Breast epithelium (tissue), 4 donors: ENCODE measurements around the gene CADM2. TPM values are rescaled to one million over a fixed set of nuclear protein-coding genes. Genes with fewer than 3 reads are reported as not detected.
"Not testable (repeated sequence)": the region's sequence is repeated elsewhere in the genome, so short reads cannot be mapped to it uniquely, and the experiment has no call there.

Experiments used
- DNase-seq, 2 donors: peaks; one replicate each; pipeline ENCODE4 v3.0.0-alpha.2; 2019; ENCODE audit warnings: low spot score in 2 of 2
- H3K27ac ChIP-seq, 2 donors: fragments of 200-600 bp; sonication (generic) in 1 of 2; one replicate each; pipeline ENCODE4 v1.5.1; 2016 to 2019; ENCODE audit warnings: mild to moderate bottlenecking in 1 of 2
- H3K27me3 ChIP-seq, 2 donors: fragments of 200-600 bp; sonication (generic) in 1 of 2; one replicate each; pipeline versions ENCODE4 v1.5.1 to v1.6.0; 2017 to 2019; ENCODE audit warnings: control low read depth in 1 of 2, mild to moderate bottlenecking in 1 of 2
- H3K36me3 ChIP-seq: fragments of 200-600 bp; one replicate; pipeline ENCODE4 v1.5.1; 2019
- H3K4me1 ChIP-seq, 2 donors: fragments of 200-600 bp; sonication (generic); one replicate each; pipeline ENCODE4 v1.5.1; 2016 to 2019; ENCODE audit warnings: control low read depth in 1 of 2
- H3K4me3 ChIP-seq, 3 donors: fragments of 200-600 bp; sonication (generic); 1 replicate in 2 of 3; 2 replicates in 1 of 3; pipeline ENCODE4 v1.5.1; 2016 to 2019; ENCODE audit warnings: mild to moderate bottlenecking in 3 of 3, moderate library complexity in 2 of 3
- H3K9me3 ChIP-seq, 2 donors: fragments of 200-600 bp; sonication (generic) in 1 of 2; one replicate each; pipeline ENCODE4 v1.5.1; 2016 to 2019; ENCODE audit warnings: control low read depth in 1 of 2
- POLR2A ChIP-seq: fragments of 450-650 bp; IDR thresholded peaks from one replicate; pipeline ENCODE4 v1.6.1; 2016; ENCODE audit warnings: antibody characterized with exemption, mild to moderate bottlenecking, moderate library complexity
- POLR2AphosphoS5 ChIP-seq, 3 donors: sonication (generic); formaldehyde crosslinking; IDR thresholded peaks; one replicate each; pipeline ENCODE4 v1.6.1; 2017; ENCODE audit warnings: antibody characterized with exemption in 3 of 3
- intact Hi-C: fragments of 100-400 bp; cut with DNase I; formaldehyde crosslinking; loops from one replicate; pipeline ENCODE4 v1.15.1; 2023; ENCODE audit warnings: low total_unique reads
- total RNA-seq, 3 donors: library from RNA; depleted of rRNA; stranded (reverse); fragments of >200 nt; gene quantifications; one replicate each; pipeline ENCODE4 v1.1.0, GENCODE V29; 2016
- TF ChIP-seq, protein P1 (sequence below), 3 donors: fragments of 450-650 bp; IDR thresholded peaks; one replicate each; pipeline ENCODE4 v1.5.1; 2016 to 2017; ENCODE audit warnings: antibody characterized with exemption in 3 of 3, mild to moderate bottlenecking in 3 of 3, moderate library complexity in 3 of 3

The CADM2 gene
- total RNA-seq, 3 donors from 2014 or later: 2.3 to 7.4 (median 6.9) TPM

DNA sequence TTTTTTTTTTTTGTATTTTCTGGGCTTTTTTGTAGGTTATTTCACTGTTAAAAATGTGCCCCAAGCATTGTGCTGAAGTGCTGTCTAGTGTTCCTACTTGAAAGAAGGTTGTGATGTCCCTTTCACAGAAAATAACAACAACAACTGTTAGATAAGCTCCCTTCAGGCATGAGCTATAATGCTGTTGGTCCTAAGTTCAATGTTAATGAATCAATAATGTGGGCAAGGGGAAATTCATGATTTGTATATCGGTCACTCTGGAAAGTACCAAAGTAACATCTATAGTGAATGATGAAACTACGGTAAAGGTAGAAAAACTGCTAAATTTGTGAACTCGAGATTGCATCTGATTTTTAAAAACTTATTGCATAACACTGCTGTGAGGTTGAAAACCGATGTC, 539.4 kb downstream of the CADM2 start:
- intact Hi-C loops: no loop called here
- H3K27me3 ChIP-seq: no peaks in the 10 kb centered on the region
- no peak overlapping the region for H3K4me3 ChIP-seq
- no peaks in the 10 kb centered on the region for H3K4me1 ChIP-seq
- TF ChIP-seq, protein P1, sequence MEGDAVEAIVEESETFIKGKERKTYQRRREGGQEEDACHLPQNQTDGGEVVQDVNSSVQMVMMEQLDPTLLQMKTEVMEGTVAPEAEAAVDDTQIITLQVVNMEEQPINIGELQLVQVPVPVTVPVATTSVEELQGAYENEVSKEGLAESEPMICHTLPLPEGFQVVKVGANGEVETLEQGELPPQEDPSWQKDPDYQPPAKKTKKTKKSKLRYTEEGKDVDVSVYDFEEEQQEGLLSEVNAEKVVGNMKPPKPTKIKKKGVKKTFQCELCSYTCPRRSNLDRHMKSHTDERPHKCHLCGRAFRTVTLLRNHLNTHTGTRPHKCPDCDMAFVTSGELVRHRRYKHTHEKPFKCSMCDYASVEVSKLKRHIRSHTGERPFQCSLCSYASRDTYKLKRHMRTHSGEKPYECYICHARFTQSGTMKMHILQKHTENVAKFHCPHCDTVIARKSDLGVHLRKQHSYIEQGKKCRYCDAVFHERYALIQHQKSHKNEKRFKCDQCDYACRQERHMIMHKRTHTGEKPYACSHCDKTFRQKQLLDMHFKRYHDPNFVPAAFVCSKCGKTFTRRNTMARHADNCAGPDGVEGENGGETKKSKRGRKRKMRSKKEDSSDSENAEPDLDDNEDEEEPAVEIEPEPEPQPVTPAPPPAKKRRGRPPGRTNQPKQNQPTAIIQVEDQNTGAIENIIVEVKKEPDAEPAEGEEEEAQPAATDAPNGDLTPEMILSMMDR (IDR thresholded peaks at IDR 0.05): no peak
- TF ChIP-seq POLR2AphosphoS5 (IDR thresholded peaks at IDR 0.05) (no peak), POLR2A (no peak)
- H3K9me3 ChIP-seq: peaks cover 0 to 11% of the 10 kb centered on the region in 2 donors
- DNase-seq: no peak
- no peaks in the 10 kb centered on the region for H3K36me3 ChIP-seq
- H3K27ac ChIP-seq: no peak overlapping the region

DNA sequence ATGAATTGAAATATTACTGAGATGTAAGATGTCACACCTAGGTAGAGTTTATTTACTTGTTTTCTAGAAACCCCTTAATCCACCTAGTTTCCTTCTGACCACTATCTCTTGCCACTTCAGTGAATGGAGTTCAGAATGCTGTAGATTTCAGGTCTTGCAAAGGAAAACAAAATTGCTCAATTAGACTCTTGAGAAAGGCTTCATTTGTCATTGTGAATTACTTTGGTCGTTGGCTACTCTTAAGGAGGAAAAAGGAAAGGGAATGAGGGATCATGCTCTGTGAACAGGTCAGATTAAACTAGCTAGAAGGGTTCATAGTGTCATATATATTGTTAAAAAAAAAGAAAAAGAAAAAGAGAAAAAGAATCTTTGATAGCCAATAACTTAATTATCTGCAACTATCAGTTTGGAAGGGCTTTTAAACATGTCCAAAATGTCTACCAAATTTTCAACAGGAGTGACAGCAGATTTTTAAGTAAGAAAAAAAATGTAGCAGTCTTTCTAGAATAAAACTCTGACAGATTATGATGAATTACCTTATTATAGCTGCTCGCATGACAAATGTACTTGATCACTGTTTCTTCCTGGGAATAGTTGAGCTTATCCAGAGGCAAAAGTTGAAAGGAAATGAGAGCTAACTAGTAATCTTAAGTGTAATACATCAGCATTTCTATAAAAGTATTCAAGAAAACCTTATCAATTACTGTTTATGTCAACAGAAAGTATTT, 543.5 kb downstream of the CADM2 start:
- Histone ChIP-seq H3K27ac (no peak overlapping the region), H3K27me3 (no peaks in the 10 kb centered on the region), H3K9me3 (peaks cover 0 to 11% of the 10 kb centered on the region in 2 donors), H3K4me1 (no peaks in the 10 kb centered on the region), H3K36me3 (no peaks in the 10 kb centered on the region), H3K4me3 (no peak overlapping the region)
- TF ChIP-seq POLR2AphosphoS5 (IDR thresholded peaks at IDR 0.05) (no peak), POLR2A (no peak)
- TF ChIP-seq, protein P1 (IDR thresholded peaks at IDR 0.05): no peak
- DNase-seq: no peak
- intact Hi-C loops: no loop called here

DNA sequence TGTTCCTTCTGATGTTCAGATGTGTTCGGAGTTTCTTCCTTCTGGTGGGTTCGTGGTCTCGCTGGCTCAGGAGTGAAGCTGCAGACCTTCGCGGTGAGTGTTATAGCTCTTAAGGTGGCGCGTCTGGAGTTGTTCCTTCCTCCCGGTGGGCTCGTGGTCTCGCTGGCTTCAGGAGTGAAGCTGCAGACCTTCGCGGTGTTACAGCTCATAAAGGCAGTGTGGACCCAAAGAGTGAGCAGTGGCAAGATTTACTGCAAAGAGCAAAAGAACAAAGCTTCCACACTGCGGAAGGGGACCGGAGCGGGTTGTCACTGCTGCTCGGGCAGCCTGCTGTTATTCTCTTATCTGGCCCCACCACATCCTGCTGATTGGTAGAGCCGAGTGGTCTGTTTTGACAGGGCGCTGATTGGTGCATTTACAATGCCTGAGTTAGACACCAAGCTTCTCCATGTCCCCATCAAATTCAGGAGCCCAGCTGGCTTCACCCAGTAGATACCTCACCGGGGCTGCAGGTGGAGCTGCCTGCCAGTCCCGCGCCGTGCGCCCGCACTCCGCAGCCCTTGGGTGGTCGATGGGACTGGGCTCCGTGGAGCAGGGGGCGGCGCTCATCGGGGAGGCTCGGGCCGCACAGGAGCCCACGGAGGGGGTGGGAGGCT, 545.5 kb downstream of the CADM2 start:
- H3K27ac ChIP-seq, H3K9me3 ChIP-seq, H3K4me3 ChIP-seq, H3K36me3 ChIP-seq, H3K27me3 ChIP-seq, intact Hi-C loops, DNase-seq, H3K4me1 ChIP-seq: not testable (repeated sequence)

DNA sequence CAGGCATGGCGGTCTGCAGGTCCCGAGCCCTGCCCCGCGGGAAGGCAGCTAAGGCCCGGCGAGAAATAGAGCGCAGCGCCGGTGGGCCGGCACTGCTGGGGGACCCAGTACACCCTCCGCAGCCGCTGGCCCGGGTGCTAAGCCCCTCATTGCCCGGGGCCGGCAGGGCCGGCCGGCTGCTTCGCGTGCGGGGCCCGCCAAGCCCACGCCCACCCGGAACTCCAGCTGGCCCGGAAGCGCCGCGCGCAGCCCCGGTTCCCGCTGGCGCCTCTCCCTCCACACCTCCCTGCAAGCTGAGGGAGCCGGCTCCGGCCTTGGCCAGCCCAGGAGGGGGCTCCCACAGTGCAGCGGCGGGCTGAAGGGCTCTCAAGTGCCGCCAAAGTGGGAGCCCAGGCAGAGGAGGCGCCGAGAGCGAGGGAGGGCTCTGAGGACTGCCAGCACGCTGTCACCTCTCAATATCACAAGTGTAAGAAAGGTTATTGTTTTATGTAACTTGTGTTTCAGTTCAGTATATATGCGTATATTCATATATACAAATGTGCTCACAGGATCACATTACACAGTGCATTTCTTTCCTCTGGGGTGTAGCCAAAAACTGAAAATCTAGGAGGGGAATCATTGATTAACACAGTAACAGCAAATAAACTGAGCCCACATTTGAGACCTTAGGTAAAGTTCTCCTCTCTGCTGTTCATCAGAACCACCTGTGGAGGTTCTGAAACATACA, 546.2 kb downstream of the CADM2 start:
- H3K4me3 ChIP-seq, H3K36me3 ChIP-seq, H3K9me3 ChIP-seq, H3K27ac ChIP-seq, intact Hi-C loops, DNase-seq, H3K27me3 ChIP-seq, H3K4me1 ChIP-seq: not testable (repeated sequence)

DNA sequence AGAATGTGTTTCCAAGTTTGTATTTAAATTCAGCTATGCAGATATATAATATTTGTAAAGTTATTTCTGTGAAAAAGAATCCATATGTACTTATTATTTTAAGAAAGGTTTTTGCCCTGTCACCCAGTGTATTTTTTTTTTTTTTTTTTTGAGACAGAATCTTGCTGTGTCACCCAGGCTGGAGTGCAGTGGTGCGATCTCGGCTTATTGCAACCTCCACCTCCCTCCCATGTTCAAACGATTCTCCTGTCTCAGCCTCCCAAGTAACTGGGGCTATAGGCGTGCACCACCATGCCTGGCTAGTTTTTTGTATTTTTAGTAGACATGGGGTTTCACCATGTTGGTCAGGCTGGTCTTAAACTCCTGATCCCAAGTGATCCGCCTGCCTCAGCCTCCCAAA, 548.3 kb downstream of the CADM2 start:
- DNase-seq, H3K4me1 ChIP-seq, intact Hi-C loops, H3K27ac ChIP-seq, H3K27me3 ChIP-seq, H3K4me3 ChIP-seq, H3K9me3 ChIP-seq, H3K36me3 ChIP-seq: not testable (repeated sequence)

DNA sequence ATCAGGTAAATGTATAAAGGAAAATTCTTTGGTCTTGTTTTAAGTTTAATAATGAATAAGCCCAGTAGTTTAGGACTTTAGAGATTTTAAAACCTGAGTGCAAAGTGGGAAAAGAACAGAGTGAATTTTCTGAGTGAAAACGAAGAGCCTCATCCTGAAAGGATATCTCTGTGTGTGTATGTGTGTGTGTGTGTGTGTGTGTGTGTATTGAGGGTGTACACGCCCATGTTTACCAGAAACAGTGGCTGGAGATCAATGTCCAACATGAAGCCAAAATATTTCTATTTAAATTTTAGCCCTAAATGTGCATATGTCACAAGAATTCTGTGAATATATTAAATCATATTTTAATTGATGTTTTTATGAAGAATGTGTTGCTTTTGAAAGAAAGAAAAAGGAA, 549.9 kb downstream of the CADM2 start:
- no peak for DNase-seq
- H3K27me3 ChIP-seq: no peaks in the 10 kb centered on the region
- H3K9me3 ChIP-seq: no peaks in the 10 kb centered on the region
- TF ChIP-seq POLR2AphosphoS5 (IDR thresholded peaks at IDR 0.05) (no peak), POLR2A (no peak)
- TF ChIP-seq, protein P1 (IDR thresholded peaks at IDR 0.05): no peak
- H3K27ac ChIP-seq: no peak overlapping the region
- no peaks in the 10 kb centered on the region for H3K4me1 ChIP-seq
- H3K4me3 ChIP-seq: no peak overlapping the region
- H3K36me3 ChIP-seq: no peaks in the 10 kb centered on the region
- intact Hi-C loops: no loop called here
